Measurements from ENCODE around the gene RPA1. TPM values are rescaled to one million over a fixed set of nuclear protein-coding genes. Genes with fewer than 3 reads are reported as not detected.

RPA1 gene
- total RNA-seq, 1 experiment from 2014 or later, result 158 TPM

DNA sequence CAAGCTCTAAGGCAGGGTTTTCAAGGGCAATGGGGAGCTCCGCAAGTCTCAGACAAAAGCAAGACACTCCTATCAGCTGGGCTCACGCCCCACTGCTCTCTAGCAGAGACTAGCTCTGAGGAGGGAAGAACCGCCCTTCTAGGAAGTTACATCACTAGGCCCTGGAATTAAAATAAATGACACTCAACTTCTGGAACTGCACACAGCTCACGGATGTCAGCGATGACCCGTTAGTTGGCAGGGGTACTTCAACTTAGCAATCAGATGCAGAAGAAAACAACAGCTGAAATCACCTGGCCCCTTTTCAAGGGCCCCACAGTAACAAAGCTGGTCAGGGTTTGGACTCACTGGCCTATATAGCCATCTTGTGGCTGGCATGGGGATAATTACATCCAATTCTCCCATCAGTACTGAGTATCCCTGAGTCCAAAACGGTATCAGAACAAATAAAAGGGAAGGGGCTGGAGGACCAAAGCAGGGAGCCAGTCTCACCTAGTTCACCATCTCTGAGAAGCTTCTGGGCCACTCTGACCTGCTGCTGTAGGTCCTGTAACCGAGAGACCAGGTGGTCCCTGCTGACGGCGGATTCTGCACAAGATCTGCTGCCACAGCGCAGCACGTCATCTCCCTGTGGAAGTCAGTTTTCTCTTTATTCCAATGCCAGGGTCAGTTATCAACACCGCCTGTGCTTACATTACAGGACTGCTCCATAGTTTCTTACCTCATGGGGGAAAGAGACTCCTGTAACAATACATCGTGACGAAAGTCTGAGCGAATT, 45.8 kb upstream of the RPA1 start:
- DNase-seq (ENCODE audit: low spot score), result no peak

DNA sequence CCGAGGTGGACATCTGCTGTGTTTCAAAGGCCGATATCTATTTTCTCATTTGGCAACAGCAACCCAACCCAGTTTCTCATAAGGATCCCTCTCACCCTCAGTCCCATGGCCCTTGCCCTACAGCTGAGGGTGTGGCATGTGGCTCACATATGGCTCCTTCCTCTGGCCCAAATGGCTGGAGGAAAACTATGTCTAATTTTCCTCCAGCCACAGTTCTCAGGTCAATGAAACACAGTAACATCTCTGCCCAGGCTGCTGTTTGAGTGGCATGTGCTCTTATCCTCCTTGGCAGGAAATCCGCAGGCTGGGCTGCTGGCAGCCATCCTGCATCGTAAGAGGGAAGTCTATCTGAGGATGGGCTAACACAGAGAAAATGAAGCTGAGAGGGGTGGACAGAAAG, 43.9 kb upstream of the RPA1 start:
- H3K9me3 Mint-ChIP-seq, result no peaks in the 10 kb centered on the region
- H3K36me3 Mint-ChIP-seq, result peaks cover 56% of the 10 kb centered on the region
- CTCF ChIA-PET, result interaction anchor here (4.2 kb wide), 1 partner anchor 71 kb away, joined by 64 read pairs; no protein-coding TSS in a partner anchor
- ATAC-seq, result no peak
- H3K27ac Mint-ChIP-seq, result 0 out of 2 replicates have a peak overlapping the region, but pooled peaks have one; percentile 46
- no peaks in the 10 kb centered on the region for H3K27me3 Mint-ChIP-seq (ENCODE audit: low read depth)
- DNase-seq (ENCODE audit: low spot score), result no peak
- POLR2A ChIA-PET, result interaction anchor here (0.7 kb wide), 1 partner anchor 71 kb away, joined by 4 read pairs; no protein-coding TSS in a partner anchor
- H3K4me1 Mint-ChIP-seq, result no peaks in the 10 kb centered on the region
- no peak overlapping the region for H3K4me3 Mint-ChIP-seq
- TF ChIP-seq, protein P1, sequence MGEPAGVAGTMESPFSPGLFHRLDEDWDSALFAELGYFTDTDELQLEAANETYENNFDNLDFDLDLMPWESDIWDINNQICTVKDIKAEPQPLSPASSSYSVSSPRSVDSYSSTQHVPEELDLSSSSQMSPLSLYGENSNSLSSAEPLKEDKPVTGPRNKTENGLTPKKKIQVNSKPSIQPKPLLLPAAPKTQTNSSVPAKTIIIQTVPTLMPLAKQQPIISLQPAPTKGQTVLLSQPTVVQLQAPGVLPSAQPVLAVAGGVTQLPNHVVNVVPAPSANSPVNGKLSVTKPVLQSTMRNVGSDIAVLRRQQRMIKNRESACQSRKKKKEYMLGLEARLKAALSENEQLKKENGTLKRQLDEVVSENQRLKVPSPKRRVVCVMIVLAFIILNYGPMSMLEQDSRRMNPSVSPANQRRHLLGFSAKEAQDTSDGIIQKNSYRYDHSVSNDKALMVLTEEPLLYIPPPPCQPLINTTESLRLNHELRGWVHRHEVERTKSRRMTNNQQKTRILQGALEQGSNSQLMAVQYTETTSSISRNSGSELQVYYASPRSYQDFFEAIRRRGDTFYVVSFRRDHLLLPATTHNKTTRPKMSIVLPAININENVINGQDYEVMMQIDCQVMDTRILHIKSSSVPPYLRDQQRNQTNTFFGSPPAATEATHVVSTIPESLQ (CRISPR knock-in tag; IDR thresholded peaks at IDR 0.05), result no peak
- TF ChIP-seq, protein P2, sequence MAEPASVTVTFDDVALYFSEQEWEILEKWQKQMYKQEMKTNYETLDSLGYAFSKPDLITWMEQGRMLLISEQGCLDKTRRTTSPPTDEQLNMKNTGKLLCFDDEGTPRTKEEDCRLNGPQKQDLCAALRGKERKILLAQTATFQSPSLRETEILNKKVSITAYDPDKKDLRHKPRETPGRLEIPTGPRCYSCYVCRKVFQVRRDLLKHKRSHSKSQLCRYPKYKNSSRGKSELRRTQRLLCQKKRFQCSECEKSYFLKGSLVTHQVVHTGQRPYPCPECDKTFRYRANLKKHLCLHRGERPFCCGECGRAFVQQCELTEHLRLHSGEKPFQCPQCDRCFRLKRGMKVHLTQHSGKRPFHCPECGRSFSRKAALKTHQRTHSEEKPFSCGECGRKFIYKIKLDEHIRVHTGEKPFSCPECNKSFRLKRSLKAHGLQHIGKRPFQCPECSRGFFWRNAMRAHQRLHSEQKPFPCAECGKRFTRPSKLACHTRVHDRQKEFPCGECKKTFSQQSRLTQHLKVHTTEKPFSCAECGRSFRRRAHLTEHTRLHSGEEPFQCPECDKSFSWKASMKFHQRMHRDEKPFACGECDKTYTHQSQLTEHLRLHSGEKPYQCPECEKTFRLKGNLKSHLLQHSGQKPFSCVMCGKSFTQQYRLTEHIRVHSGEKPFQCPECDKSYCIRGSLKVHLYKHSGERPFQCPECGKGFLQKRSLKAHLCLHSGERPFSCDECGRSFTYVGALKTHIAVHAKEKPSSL (CRISPR knock-in tag; conservative IDR thresholded peaks at IDR 0.05), result no peak
- TF ChIP-seq, protein P3, sequence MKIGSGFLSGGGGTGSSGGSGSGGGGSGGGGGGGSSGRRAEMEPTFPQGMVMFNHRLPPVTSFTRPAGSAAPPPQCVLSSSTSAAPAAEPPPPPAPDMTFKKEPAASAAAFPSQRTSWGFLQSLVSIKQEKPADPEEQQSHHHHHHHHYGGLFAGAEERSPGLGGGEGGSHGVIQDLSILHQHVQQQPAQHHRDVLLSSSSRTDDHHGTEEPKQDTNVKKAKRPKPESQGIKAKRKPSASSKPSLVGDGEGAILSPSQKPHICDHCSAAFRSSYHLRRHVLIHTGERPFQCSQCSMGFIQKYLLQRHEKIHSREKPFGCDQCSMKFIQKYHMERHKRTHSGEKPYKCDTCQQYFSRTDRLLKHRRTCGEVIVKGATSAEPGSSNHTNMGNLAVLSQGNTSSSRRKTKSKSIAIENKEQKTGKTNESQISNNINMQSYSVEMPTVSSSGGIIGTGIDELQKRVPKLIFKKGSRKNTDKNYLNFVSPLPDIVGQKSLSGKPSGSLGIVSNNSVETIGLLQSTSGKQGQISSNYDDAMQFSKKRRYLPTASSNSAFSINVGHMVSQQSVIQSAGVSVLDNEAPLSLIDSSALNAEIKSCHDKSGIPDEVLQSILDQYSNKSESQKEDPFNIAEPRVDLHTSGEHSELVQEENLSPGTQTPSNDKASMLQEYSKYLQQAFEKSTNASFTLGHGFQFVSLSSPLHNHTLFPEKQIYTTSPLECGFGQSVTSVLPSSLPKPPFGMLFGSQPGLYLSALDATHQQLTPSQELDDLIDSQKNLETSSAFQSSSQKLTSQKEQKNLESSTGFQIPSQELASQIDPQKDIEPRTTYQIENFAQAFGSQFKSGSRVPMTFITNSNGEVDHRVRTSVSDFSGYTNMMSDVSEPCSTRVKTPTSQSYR (CRISPR knock-in tag; IDR thresholded peaks at IDR 0.05), result no peak
- no peak for TF ChIP-seq TEAD4 (CRISPR knock-in tag; IDR thresholded peaks at IDR 0.05)
- TF ChIP-seq, protein P4, sequence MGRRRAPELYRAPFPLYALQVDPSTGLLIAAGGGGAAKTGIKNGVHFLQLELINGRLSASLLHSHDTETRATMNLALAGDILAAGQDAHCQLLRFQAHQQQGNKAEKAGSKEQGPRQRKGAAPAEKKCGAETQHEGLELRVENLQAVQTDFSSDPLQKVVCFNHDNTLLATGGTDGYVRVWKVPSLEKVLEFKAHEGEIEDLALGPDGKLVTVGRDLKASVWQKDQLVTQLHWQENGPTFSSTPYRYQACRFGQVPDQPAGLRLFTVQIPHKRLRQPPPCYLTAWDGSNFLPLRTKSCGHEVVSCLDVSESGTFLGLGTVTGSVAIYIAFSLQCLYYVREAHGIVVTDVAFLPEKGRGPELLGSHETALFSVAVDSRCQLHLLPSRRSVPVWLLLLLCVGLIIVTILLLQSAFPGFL (CRISPR knock-in tag; IDR thresholded peaks at IDR 0.05; ENCODE audit: borderline replicate concordance), result no peak
- TF ChIP-seq, protein P5, sequence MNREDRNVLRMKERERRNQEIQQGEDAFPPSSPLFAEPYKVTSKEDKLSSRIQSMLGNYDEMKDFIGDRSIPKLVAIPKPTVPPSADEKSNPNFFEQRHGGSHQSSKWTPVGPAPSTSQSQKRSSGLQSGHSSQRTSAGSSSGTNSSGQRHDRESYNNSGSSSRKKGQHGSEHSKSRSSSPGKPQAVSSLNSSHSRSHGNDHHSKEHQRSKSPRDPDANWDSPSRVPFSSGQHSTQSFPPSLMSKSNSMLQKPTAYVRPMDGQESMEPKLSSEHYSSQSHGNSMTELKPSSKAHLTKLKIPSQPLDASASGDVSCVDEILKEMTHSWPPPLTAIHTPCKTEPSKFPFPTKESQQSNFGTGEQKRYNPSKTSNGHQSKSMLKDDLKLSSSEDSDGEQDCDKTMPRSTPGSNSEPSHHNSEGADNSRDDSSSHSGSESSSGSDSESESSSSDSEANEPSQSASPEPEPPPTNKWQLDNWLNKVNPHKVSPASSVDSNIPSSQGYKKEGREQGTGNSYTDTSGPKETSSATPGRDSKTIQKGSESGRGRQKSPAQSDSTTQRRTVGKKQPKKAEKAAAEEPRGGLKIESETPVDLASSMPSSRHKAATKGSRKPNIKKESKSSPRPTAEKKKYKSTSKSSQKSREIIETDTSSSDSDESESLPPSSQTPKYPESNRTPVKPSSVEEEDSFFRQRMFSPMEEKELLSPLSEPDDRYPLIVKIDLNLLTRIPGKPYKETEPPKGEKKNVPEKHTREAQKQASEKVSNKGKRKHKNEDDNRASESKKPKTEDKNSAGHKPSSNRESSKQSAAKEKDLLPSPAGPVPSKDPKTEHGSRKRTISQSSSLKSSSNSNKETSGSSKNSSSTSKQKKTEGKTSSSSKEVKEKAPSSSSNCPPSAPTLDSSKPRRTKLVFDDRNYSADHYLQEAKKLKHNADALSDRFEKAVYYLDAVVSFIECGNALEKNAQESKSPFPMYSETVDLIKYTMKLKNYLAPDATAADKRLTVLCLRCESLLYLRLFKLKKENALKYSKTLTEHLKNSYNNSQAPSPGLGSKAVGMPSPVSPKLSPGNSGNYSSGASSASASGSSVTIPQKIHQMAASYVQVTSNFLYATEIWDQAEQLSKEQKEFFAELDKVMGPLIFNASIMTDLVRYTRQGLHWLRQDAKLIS (CRISPR knock-in tag; IDR thresholded peaks at IDR 0.05; ENCODE audit: borderline replicate concordance), result no peak
- TF ChIP-seq GABPB1 (CRISPR knock-in tag; IDR thresholded peaks at IDR 0.05), result no peak
- TF ChIP-seq NFATC4 (CRISPR knock-in tag; IDR thresholded peaks at IDR 0.05), result no peak
- no peak for TF ChIP-seq CBFB (CRISPR knock-in tag; IDR thresholded peaks at IDR 0.05; ENCODE audit: low read depth)
- TF ChIP-seq, protein P6, sequence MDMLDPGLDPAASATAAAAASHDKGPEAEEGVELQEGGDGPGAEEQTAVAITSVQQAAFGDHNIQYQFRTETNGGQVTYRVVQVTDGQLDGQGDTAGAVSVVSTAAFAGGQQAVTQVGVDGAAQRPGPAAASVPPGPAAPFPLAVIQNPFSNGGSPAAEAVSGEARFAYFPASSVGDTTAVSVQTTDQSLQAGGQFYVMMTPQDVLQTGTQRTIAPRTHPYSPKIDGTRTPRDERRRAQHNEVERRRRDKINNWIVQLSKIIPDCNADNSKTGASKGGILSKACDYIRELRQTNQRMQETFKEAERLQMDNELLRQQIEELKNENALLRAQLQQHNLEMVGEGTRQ (CRISPR knock-in tag; IDR thresholded peaks at IDR 0.05), result no peak
- no peak for TF ChIP-seq FOXP1 (CRISPR knock-in tag; IDR thresholded peaks at IDR 0.05; ENCODE audit: borderline replicate concordance)
- TF ChIP-seq GTF2I (CRISPR knock-in tag; conservative IDR thresholded peaks at IDR 0.05), result no peak

More for the DNA sequence above, 45.8 kb upstream of the RPA1 start:
- POLR2A ChIA-PET, result interaction anchor here (1.0 to 1.3 kb wide), 3 partner anchors 13 to 70 kb away, joined by 4 to 10 read pairs (median 4); no protein-coding TSS in a partner anchor
- no peaks in the 10 kb centered on the region for H3K27me3 Mint-ChIP-seq (ENCODE audit: low read depth)
- no peaks in the 10 kb centered on the region for H3K4me1 Mint-ChIP-seq
- CTCF ChIA-PET, result interaction anchor here (0.5 to 4.2 kb wide), 19 partner anchors 9 to 135 kb away, joined by 3 to 64 read pairs (median 6); partner anchors contain the start of genes RILP, RPA1, SERPINF1 and SMYD4
- no peak overlapping the region for H3K4me3 Mint-ChIP-seq
- H3K27ac Mint-ChIP-seq, result peak overlapping the region; percentile 69
- no peaks in the 10 kb centered on the region for H3K9me3 Mint-ChIP-seq
- TF ChIP-seq ZNF121 (CRISPR knock-in tag; IDR thresholded peaks at IDR 0.05), result peak; percentile 19; the same call in 1 of the 2 replicates
- TF ChIP-seq NFE2L1 (CRISPR knock-in tag; IDR thresholded peaks at IDR 0.05), result no peak
- TF ChIP-seq, protein P7, sequence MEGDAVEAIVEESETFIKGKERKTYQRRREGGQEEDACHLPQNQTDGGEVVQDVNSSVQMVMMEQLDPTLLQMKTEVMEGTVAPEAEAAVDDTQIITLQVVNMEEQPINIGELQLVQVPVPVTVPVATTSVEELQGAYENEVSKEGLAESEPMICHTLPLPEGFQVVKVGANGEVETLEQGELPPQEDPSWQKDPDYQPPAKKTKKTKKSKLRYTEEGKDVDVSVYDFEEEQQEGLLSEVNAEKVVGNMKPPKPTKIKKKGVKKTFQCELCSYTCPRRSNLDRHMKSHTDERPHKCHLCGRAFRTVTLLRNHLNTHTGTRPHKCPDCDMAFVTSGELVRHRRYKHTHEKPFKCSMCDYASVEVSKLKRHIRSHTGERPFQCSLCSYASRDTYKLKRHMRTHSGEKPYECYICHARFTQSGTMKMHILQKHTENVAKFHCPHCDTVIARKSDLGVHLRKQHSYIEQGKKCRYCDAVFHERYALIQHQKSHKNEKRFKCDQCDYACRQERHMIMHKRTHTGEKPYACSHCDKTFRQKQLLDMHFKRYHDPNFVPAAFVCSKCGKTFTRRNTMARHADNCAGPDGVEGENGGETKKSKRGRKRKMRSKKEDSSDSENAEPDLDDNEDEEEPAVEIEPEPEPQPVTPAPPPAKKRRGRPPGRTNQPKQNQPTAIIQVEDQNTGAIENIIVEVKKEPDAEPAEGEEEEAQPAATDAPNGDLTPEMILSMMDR (IDR thresholded peaks at IDR 0.05), result 0 out of 2 replicates have a peak, but pooled peaks have one; percentile 15
- peak; percentile 86 for ATAC-seq
- H3K36me3 Mint-ChIP-seq, result peaks cover 64% of the 10 kb centered on the region

All from WTC11 (cell line).